ENCODE data around the gene RAB3IP. TPM values are rescaled to one million over a fixed set of nuclear protein-coding genes. Genes with fewer than 3 reads are reported as not detected.

Gene RAB3IP
- total RNA-seq, 1 donor from 2014 or later, result 111 TPM

DNA sequence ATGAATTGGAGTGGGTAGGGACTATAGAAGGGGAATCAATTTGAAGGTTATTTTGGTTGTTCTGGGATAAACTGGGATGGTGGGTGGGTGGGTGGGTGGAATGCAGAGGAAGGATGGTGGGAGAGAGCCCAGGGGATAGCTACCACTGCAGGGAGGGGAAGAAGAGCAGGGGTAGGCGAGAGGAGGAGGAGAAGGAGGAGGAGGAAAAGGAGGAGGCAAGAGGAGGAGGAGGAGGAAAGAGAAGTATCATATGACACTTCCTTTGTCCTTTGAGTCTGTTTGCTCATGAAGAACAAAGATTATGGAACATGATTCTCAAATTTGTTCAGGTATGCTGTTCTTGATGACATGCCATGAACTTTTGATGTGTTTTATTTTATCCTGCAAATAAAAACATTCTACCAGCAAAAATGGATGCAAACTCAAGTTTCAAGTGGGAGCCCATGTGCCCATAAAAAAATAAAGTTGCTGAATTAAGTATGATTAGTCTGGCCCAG lies 35.5 kb upstream of the RAB3IP start:
- TF ChIP-seq EZH2phosphoT487 (IDR thresholded peaks at IDR 0.05) (no peak), EZH2 (IDR thresholded peaks at IDR 0.05) (no peak), CTCF (IDR thresholded peaks at IDR 0.05) (no peak)
- Histone ChIP-seq H2AFZ (replicated peaks) (peak overlapping the region; percentile 94), H4K20me1 (ENCODE audit: low read depth) (no peaks in the 10 kb centered on the region), H3K79me2 (ENCODE audit: low read depth) (no peaks in the 10 kb centered on the region), H3K4me3 (no peak overlapping the region), H3K9me3 (ENCODE audit: low read depth) (no peaks in the 10 kb centered on the region), H3K9ac (no peak overlapping the region), H3K27ac (no peak overlapping the region), H3K4me2 (no peak overlapping the region), H3K27me3 (no peaks in the 10 kb centered on the region), H3K36me3 (no peaks in the 10 kb centered on the region), H3K4me1 (peaks cover 18% of the 10 kb centered on the region), H3F3A (ENCODE audit: low read depth) (peaks cover 5% of the 10 kb centered on the region)
- no peaks in the 10 kb centered on the region for H3K9me3 Mint-ChIP-seq
- H3K27me3 Mint-ChIP-seq (ENCODE audit: insufficient read depth, low read depth), result peaks cover 2% of the 10 kb centered on the region
- no peak overlapping the region for H3K27ac Mint-ChIP-seq
- H3K36me3 Mint-ChIP-seq, result no peaks in the 10 kb centered on the region
- no peak for DNase-seq (ENCODE audit: low spot score)
- H3K4me3 Mint-ChIP-seq, result no peak overlapping the region
- no peaks in the 10 kb centered on the region for H3K4me1 Mint-ChIP-seq

GRCh38 chr12:69704357-69704756 lies 34.3 kb upstream of the RAB3IP start:
- Mint-ChIP-seq H3K9me3 (no peaks in the 10 kb centered on the region), H3K4me3 (no peak overlapping the region), H3K27ac (no peak overlapping the region), H3K27me3 (ENCODE audit: insufficient read depth, low read depth) (peaks cover 2% of the 10 kb centered on the region), H3K4me1 (no peaks in the 10 kb centered on the region), H3K36me3 (no peaks in the 10 kb centered on the region)
- H3K4me1 ChIP-seq, result peaks cover 9% of the 10 kb centered on the region
- no peak overlapping the region for H3K27ac ChIP-seq
- no peaks in the 10 kb centered on the region for H3K27me3 ChIP-seq
- no peaks in the 10 kb centered on the region for H3K36me3 ChIP-seq
- TF ChIP-seq EZH2phosphoT487 (IDR thresholded peaks at IDR 0.05), result no peak
- no peak for TF ChIP-seq CTCF (IDR thresholded peaks at IDR 0.05)
- no peak for TF ChIP-seq EZH2 (IDR thresholded peaks at IDR 0.05)
- no peak overlapping the region for H2AFZ ChIP-seq (replicated peaks)
- no peak overlapping the region for H3K4me3 ChIP-seq
- DNase-seq (ENCODE audit: low spot score), result no peak
- no peak overlapping the region for H3K9ac ChIP-seq
- no peaks in the 10 kb centered on the region for H3K79me2 ChIP-seq (ENCODE audit: low read depth)
- H4K20me1 ChIP-seq (ENCODE audit: low read depth), result no peaks in the 10 kb centered on the region
- H3F3A ChIP-seq (ENCODE audit: low read depth), result peaks cover 5% of the 10 kb centered on the region
- H3K9me3 ChIP-seq (ENCODE audit: low read depth), result no peaks in the 10 kb centered on the region
- no peak overlapping the region for H3K4me2 ChIP-seq

DNA sequence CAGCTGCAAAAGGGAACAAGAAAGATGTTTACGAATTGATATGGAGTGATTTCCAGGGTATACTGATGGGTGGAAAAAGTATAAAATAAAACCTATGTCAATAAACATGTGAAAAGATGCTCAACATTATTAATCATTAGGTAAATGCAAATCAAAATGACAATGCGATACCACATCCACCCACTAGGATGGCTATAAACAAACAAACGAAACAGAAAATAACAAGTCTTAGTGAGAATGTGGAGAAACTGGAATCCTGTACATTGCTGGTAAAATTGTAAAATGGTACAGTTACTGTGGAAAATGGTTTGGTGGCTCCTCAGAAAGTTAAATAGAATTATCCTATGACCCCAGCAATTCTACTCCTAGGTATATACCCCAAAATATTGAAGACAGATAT lies 30.0 kb upstream of the RAB3IP start:
- peaks cover 2% of the 10 kb centered on the region for H3K27me3 Mint-ChIP-seq (ENCODE audit: insufficient read depth, low read depth)
- H3K36me3 Mint-ChIP-seq, result no peaks in the 10 kb centered on the region
- no peaks in the 10 kb centered on the region for H3K27me3 ChIP-seq
- no peaks in the 10 kb centered on the region for H3K9me3 Mint-ChIP-seq
- no peak overlapping the region for H3K9ac ChIP-seq
- no peak overlapping the region for H3K4me3 ChIP-seq
- H3K4me1 Mint-ChIP-seq, result no peaks in the 10 kb centered on the region
- H4K20me1 ChIP-seq (ENCODE audit: low read depth), result no peaks in the 10 kb centered on the region
- no peaks in the 10 kb centered on the region for H3K79me2 ChIP-seq (ENCODE audit: low read depth)
- H2AFZ ChIP-seq (replicated peaks), result no peak overlapping the region
- TF ChIP-seq CTCF (IDR thresholded peaks at IDR 0.05) (peak; percentile 22), EZH2 (IDR thresholded peaks at IDR 0.05) (no peak), EZH2phosphoT487 (IDR thresholded peaks at IDR 0.05) (no peak)
- no peaks in the 10 kb centered on the region for H3K36me3 ChIP-seq
- no peak overlapping the region for H3K27ac Mint-ChIP-seq
- H3K27ac ChIP-seq, result no peak overlapping the region
- H3K4me2 ChIP-seq, result no peak overlapping the region
- DNase-seq (ENCODE audit: low spot score), result no peak
- H3K9me3 ChIP-seq (ENCODE audit: low read depth), result no peaks in the 10 kb centered on the region
- no peaks in the 10 kb centered on the region for H3F3A ChIP-seq (ENCODE audit: low read depth)
- H3K4me1 ChIP-seq, result no peaks in the 10 kb centered on the region
- no peak overlapping the region for H3K4me3 Mint-ChIP-seq

Measured in neural progenitor cell (in vitro differentiated cells).